Esophagus muscularis mucosa (tissue), 4 donors: ENCODE measurements around the gene LRRN2.

ENCODE experiments used
- CTCF ChIP-seq, 3 experiments: fragments of 200-600 bp in 2 of 3; fragments of 450-650 bp in 1 of 3; sonication (generic) in 2 of 3; IDR thresholded peaks; one replicate each; pipeline ENCODE4 v1.5.1; 2017 to 2019; ENCODE audit warnings: antibody characterized with exemption in 3 of 3, mild to moderate bottlenecking in 2 of 3, moderate library complexity in 1 of 3
- EP300 ChIP-seq: sonication (generic); formaldehyde crosslinking; IDR thresholded peaks from one replicate; pipeline ENCODE4 v1.6.1; 2017; ENCODE audit warnings: antibody characterized with exemption
- POLR2A ChIP-seq: fragments of 450-650 bp; IDR thresholded peaks from one replicate; pipeline ENCODE4 v1.6.1; 2017; ENCODE audit warnings: antibody characterized with exemption, moderate library complexity, mild to moderate bottlenecking, low read depth

- TF ChIP-seq CTCF (IDR thresholded peaks at IDR 0.05) (no peak), EP300 (no peak), POLR2A (no peak)
Observed at GRCh38 chr1:204647114-204647804, 38.3 kb downstream of the LRRN2 start.
